ENCODE measurements around the gene CRHR2. TPM values are rescaled to one million over a fixed set of nuclear protein-coding genes. Genes with fewer than 3 reads are reported as not detected.

CRHR2 gene
- total RNA-seq, 1 experiment from 2014 or later, result not detected

DNA sequence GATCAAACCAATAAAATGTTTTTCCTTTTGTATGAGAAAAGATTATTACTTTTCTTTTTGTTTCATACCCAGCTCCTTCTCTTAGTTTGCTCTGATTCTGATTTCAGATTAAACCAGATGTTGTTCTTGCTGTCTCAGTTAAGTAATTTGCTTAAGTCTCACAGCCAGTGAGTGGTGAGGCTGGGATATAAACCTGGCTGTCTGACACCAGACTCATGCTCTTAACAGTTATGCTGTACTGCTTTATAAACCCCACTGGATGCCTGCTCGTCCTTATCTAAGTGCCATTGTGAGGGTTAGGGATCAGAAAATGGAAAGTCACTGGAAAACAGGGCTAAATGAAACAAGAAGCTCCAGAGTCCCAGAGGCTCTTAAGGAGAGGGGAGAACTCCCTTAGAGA lies 63.3 kb downstream of the CRHR2 start:
- H3K4me3 ChIP-seq (ENCODE audit: low read depth, low read length, poor library complexity, severe bottlenecking), result no peak overlapping the region
- peaks cover 98% of the 10 kb centered on the region for H3K36me3 ChIP-seq (ENCODE audit: insufficient read depth, low read length, poor library complexity, severe bottlenecking)
- POLR2A ChIA-PET (ENCODE audit: low non-redundant PET), result no interaction called here
- intact Hi-C loops (cut with micrococcal nuclease; ENCODE audit: unreplicated experiment), result no loop called here
- H3K27me3 ChIP-seq (replicated peaks; ENCODE audit: insufficient read depth, low read depth, low read length, poor library complexity), result no peaks in the 10 kb centered on the region
- no peak overlapping the region for H3K27ac ChIP-seq (ENCODE audit: low read depth, low read length, poor library complexity, severe bottlenecking)
- CTCF ChIA-PET, result no interaction called here
- no peaks in the 10 kb centered on the region for H3K4me1 ChIP-seq (ENCODE audit: insufficient read depth, low read length, poor library complexity, severe bottlenecking)
- no peak for DNase-seq (ENCODE audit: low spot score)
- BruUV-seq (replicated peaks), result no TSS peak
- no peaks in the 10 kb centered on the region for H3K9me3 ChIP-seq (ENCODE audit: low read depth, low read length, poor library complexity, severe bottlenecking)
- TF ChIP-seq EZH2 (IDR thresholded peaks at IDR 0.05; ENCODE audit: borderline replicate concordance, low read depth, low read length, poor library complexity, severe bottlenecking), result no peak
- TF ChIP-seq, protein P1, sequence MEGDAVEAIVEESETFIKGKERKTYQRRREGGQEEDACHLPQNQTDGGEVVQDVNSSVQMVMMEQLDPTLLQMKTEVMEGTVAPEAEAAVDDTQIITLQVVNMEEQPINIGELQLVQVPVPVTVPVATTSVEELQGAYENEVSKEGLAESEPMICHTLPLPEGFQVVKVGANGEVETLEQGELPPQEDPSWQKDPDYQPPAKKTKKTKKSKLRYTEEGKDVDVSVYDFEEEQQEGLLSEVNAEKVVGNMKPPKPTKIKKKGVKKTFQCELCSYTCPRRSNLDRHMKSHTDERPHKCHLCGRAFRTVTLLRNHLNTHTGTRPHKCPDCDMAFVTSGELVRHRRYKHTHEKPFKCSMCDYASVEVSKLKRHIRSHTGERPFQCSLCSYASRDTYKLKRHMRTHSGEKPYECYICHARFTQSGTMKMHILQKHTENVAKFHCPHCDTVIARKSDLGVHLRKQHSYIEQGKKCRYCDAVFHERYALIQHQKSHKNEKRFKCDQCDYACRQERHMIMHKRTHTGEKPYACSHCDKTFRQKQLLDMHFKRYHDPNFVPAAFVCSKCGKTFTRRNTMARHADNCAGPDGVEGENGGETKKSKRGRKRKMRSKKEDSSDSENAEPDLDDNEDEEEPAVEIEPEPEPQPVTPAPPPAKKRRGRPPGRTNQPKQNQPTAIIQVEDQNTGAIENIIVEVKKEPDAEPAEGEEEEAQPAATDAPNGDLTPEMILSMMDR (conservative IDR thresholded peaks at IDR 0.05; ENCODE audit: low read depth, low read length), result no peak

DNA sequence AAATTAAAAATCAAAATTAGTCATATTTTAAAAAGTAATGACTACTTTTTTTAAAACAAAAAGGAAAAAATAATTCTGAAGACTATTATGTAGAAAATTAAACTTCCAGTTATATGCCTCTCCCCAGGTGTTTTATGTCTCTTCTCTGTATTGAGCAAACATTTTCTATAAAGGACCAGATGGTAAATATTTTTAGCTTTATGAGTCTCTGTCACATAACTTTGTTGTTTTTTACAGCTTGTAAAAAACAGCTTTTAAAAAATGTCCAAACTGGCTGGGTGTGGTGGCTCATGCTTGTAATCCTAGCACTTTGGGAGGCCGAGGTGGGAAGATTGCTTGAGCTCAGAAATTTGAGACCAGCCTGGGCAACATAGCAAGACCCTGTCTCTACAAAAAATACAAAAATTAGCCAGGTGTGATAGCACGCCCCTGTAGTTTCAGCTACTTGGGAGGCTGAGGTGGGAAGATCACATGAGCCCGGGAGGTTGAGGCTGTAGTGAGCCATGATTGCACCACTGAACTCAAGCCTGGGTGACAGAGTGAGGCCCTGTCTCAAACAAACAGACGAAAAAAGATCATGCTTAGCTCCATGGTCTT lies 64.1 kb downstream of the CRHR2 start:
- intact Hi-C loops (cut with micrococcal nuclease; ENCODE audit: unreplicated experiment), result no loop called here
- Histone ChIP-seq H3K27me3 (replicated peaks; ENCODE audit: insufficient read depth, low read depth, low read length, poor library complexity) (no peaks in the 10 kb centered on the region), H3K4me1 (ENCODE audit: insufficient read depth, low read length, poor library complexity, severe bottlenecking) (no peaks in the 10 kb centered on the region), H3K9me3 (ENCODE audit: low read depth, low read length, poor library complexity, severe bottlenecking) (no peaks in the 10 kb centered on the region), H3K4me3 (ENCODE audit: low read depth, low read length, poor library complexity, severe bottlenecking) (no peak overlapping the region), H3K27ac (ENCODE audit: low read depth, low read length, poor library complexity, severe bottlenecking) (no peak overlapping the region), H3K36me3 (ENCODE audit: insufficient read depth, low read length, poor library complexity, severe bottlenecking) (peaks cover 98% of the 10 kb centered on the region)
- no TSS peak for BruUV-seq (replicated peaks)
- POLR2A ChIA-PET (ENCODE audit: low non-redundant PET), result no interaction called here
- no peak for TF ChIP-seq EZH2 (IDR thresholded peaks at IDR 0.05; ENCODE audit: borderline replicate concordance, low read depth, low read length, poor library complexity, severe bottlenecking)
- TF ChIP-seq, protein P1 (conservative IDR thresholded peaks at IDR 0.05; ENCODE audit: low read depth, low read length), result no peak
- no peak for DNase-seq (ENCODE audit: low spot score)
- CTCF ChIA-PET, result no interaction called here

DNA sequence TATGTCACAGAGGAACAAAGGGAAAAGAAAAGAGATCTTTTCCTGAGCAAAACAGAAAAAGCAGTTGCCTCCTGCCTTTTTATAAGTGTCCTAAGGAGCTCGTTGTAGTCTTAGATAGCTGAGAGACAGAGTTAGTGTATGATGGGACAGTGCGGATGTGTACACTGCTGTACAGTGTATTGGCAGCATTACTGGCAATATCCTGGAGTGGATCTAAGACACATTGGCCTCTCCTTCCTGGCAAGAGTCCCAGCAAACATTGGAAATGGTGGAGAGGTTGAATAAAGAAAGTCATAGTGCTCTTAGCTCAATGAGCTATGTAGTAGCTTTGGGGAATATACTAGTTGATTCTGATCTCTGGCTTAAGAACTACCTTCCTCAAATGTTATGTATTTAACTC lies 64.9 kb downstream of the CRHR2 start:
- Histone ChIP-seq H3K4me3 (ENCODE audit: low read depth, low read length, poor library complexity, severe bottlenecking) (no peak overlapping the region), H3K36me3 (ENCODE audit: insufficient read depth, low read length, poor library complexity, severe bottlenecking) (peaks cover 98% of the 10 kb centered on the region)

More for the DNA sequence above, 64.9 kb downstream of the CRHR2 start:
- H3K27me3 ChIP-seq (replicated peaks; ENCODE audit: insufficient read depth, low read depth, low read length, poor library complexity), result no peaks in the 10 kb centered on the region
- ChIA-PET POLR2A (ENCODE audit: low non-redundant PET) (no interaction called here), CTCF (no interaction called here)
- no peak overlapping the region for H3K27ac ChIP-seq (ENCODE audit: low read depth, low read length, poor library complexity, severe bottlenecking)
- intact Hi-C loops (cut with micrococcal nuclease; ENCODE audit: unreplicated experiment), result no loop called here
- H3K4me1 ChIP-seq (ENCODE audit: insufficient read depth, low read length, poor library complexity, severe bottlenecking), result no peaks in the 10 kb centered on the region
- TF ChIP-seq, protein P1 (conservative IDR thresholded peaks at IDR 0.05; ENCODE audit: low read depth, low read length), result no peak
- no peak for TF ChIP-seq EZH2 (IDR thresholded peaks at IDR 0.05; ENCODE audit: borderline replicate concordance, low read depth, low read length, poor library complexity, severe bottlenecking)
- no TSS peak for BruUV-seq (replicated peaks)
- no peak for DNase-seq (ENCODE audit: low spot score)
- H3K9me3 ChIP-seq (ENCODE audit: low read depth, low read length, poor library complexity, severe bottlenecking), result no peaks in the 10 kb centered on the region

All from A673 (cell line).